ENCODE data around the gene ST6GAL2. TPM values are rescaled to one million over a fixed set of nuclear protein-coding genes. Genes with fewer than 3 reads are reported as not detected.

ST6GAL2 gene
- total RNA-seq, 1 experiment from 2014 or later = not detected

GRCh38 chr2:106827158-106827557, 58.8 kb downstream of the ST6GAL2 start:
- intact Hi-C loops (cut with micrococcal nuclease; ENCODE audit: unreplicated experiment) = no loop called here
- no peak overlapping the region for H3K4me3 Mint-ChIP-seq (ENCODE audit: low read depth, unreplicated experiment)
- CTCF ChIA-PET = interaction anchor here (0.7 kb wide), 1 partner anchor 48 kb away, joined by 3 read pairs; no protein-coding TSS in a partner anchor
- DNase-seq = no peak
- no peaks in the 10 kb centered on the region for H3K36me3 Mint-ChIP-seq (ENCODE audit: insufficient read depth, unreplicated experiment)
- H3K4me1 Mint-ChIP-seq (ENCODE audit: low read depth, unreplicated experiment) = no peaks in the 10 kb centered on the region
- BruUV-seq (replicated peaks) = no TSS peak
- no peak for TF ChIP-seq CTCF (IDR thresholded peaks at IDR 0.05; ENCODE audit: unreplicated experiment)
- H3K9me3 Mint-ChIP-seq (ENCODE audit: low read depth, unreplicated experiment) = peaks cover 15% of the 10 kb centered on the region
- no peak overlapping the region for H3K27ac Mint-ChIP-seq (ENCODE audit: unreplicated experiment)
- no peaks in the 10 kb centered on the region for H3K27me3 Mint-ChIP-seq (ENCODE audit: unreplicated experiment)

DNA sequence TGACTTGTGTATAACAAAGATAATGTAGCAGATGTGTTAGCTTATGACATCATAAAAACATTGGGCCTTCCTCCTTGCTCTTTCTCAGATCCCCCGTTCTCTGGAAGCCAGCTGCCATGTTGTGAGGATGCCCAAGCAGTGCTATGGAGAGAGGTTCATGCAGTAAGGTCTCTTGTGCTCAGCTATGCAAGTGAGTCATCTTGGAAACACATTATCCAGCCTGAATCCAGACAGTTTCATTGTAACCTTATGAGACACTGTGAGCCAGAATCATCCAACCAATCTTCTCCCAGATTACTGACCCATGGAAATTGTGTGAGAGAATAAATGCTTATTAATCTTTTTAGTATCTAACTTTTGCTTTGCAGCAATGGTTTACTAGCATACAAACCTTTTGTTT, 60.8 kb downstream of the ST6GAL2 start:
- Mint-ChIP-seq H3K4me3 (ENCODE audit: low read depth, unreplicated experiment) (no peak overlapping the region), H3K27ac (ENCODE audit: unreplicated experiment) (no peak overlapping the region), H3K9me3 (ENCODE audit: low read depth, unreplicated experiment) (peaks cover 20% of the 10 kb centered on the region), H3K27me3 (ENCODE audit: unreplicated experiment) (no peaks in the 10 kb centered on the region), H3K4me1 (ENCODE audit: low read depth, unreplicated experiment) (no peaks in the 10 kb centered on the region), H3K36me3 (ENCODE audit: insufficient read depth, unreplicated experiment) (no peaks in the 10 kb centered on the region)
- intact Hi-C loops (cut with micrococcal nuclease; ENCODE audit: unreplicated experiment) = no loop called here
- no peak for TF ChIP-seq CTCF (IDR thresholded peaks at IDR 0.05; ENCODE audit: unreplicated experiment)
- BruUV-seq (replicated peaks) = no TSS peak
- no peak for DNase-seq
- CTCF ChIA-PET = no interaction called here

DNA sequence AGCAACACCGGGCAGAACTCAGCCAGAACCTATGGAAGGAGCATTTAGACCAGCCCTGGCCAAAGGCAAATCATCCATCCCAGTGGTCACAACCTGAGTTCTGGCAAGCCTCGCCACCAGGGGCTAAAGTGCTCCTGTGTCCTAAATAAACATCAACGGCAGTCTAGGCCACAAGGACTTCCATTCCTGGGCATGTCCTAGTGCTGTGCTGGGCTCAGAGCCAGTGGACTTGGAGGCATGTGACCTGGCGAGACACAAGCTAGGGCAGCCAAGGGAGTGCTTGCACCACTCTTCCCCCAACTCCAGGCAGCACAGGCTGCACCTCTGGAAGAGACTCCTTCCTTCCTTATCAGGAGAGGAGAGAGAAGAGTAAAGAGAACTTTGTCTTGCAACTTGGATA, 69.0 kb downstream of the ST6GAL2 start:
- intact Hi-C loops (cut with micrococcal nuclease; ENCODE audit: unreplicated experiment) = no loop called here
- no TSS peak for BruUV-seq (replicated peaks)
- H3K4me1 Mint-ChIP-seq (ENCODE audit: low read depth, unreplicated experiment) = no peaks in the 10 kb centered on the region

DNA sequence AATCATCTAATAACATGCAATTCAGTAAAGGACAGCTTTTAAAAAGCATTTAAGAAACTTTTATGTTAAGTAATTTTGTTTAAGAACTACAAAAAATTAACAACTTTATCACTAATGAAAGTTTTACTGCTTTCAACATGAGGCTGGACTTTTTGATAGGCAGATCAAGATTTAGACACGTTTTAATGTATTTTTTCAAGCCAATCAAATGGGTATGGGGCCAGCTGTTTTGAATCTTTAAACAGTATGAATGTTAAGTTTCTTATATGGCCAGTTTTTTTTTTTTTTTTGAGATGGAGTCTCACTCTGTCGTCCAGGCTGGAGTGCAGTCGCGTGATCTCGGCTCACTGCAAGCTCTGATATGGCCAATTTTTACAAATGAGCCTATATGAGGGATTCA, 73.1 kb downstream of the ST6GAL2 start:
- TF ChIP-seq CTCF (IDR thresholded peaks at IDR 0.05; ENCODE audit: unreplicated experiment) = no peak
- no peak overlapping the region for H3K27ac Mint-ChIP-seq (ENCODE audit: unreplicated experiment)
- peaks cover 7% of the 10 kb centered on the region for H3K9me3 Mint-ChIP-seq (ENCODE audit: low read depth, unreplicated experiment)
- no peaks in the 10 kb centered on the region for H3K27me3 Mint-ChIP-seq (ENCODE audit: unreplicated experiment)
- H3K36me3 Mint-ChIP-seq (ENCODE audit: insufficient read depth, unreplicated experiment) = no peaks in the 10 kb centered on the region
- H3K4me3 Mint-ChIP-seq (ENCODE audit: low read depth, unreplicated experiment) = no peak overlapping the region
- CTCF ChIA-PET = interaction anchor here (0.6 kb wide), 1 partner anchor 156 kb away, joined by 3 read pairs; no protein-coding TSS in a partner anchor
- intact Hi-C loops (cut with micrococcal nuclease; ENCODE audit: unreplicated experiment) = no loop called here
- BruUV-seq (replicated peaks) = no TSS peak
- H3K4me1 Mint-ChIP-seq (ENCODE audit: low read depth, unreplicated experiment) = no peaks in the 10 kb centered on the region
- DNase-seq = no peak

More for the DNA sequence above, 69.0 kb downstream of the ST6GAL2 start:
- CTCF ChIA-PET = no interaction called here
- Mint-ChIP-seq H3K4me3 (ENCODE audit: low read depth, unreplicated experiment) (no peak overlapping the region), H3K36me3 (ENCODE audit: insufficient read depth, unreplicated experiment) (no peaks in the 10 kb centered on the region), H3K9me3 (ENCODE audit: low read depth, unreplicated experiment) (peaks cover 21% of the 10 kb centered on the region), H3K27ac (ENCODE audit: unreplicated experiment) (no peak overlapping the region), H3K27me3 (ENCODE audit: unreplicated experiment) (no peaks in the 10 kb centered on the region)
- DNase-seq = no peak
- TF ChIP-seq CTCF (IDR thresholded peaks at IDR 0.05; ENCODE audit: unreplicated experiment) = no peak

Measured in Calu3 (cell line).